DMS 273 (cell line): Measurements from ENCODE around the gene TFF3.

Experiments
- DNase-seq: peaks from one replicate; lab custom pipeline; 2025; ENCODE audit not compliant: unreplicated experiment; lab: John Stamatoyannopoulos, UW

TFF3 gene, protein sequence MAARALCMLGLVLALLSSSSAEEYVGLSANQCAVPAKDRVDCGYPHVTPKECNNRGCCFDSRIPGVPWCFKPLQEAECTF

DNA sequence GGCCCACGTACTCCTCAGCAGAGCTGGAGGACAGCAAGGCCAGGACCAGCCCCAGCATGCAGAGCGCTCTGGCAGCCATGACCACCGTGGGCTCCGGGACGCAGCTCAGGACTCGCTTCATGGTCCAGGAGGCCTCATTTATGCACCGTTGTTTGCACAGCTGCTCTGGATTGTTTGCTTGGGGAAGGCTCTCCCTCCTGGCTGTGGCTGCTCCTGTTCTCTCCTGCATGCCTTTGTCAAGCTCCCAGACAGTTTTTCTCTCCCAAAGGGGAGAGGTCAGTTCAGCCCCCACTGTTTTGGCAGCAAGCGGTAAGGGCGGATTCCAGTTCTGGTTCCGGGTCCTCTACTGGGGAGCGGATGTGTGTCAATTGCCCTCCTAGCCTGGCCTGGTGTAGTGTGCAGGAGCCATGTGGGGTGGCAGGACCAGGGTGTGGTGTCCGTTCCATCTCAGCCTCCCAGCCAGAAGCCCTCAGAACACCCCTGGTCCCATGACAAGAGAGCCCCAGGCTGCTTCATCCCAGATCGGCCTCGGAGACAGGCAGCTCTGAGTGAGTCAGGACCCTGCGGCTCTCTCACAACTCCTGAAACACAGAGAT lies at the start of gene TFF3:
Gene TFF3, minus strand, starts transcription at position 114 of the 596 bp plus-strand sequence. Its CDS starts 35 bp downstream, at position 79.
- DNase-seq = peak; percentile 57

DNA sequence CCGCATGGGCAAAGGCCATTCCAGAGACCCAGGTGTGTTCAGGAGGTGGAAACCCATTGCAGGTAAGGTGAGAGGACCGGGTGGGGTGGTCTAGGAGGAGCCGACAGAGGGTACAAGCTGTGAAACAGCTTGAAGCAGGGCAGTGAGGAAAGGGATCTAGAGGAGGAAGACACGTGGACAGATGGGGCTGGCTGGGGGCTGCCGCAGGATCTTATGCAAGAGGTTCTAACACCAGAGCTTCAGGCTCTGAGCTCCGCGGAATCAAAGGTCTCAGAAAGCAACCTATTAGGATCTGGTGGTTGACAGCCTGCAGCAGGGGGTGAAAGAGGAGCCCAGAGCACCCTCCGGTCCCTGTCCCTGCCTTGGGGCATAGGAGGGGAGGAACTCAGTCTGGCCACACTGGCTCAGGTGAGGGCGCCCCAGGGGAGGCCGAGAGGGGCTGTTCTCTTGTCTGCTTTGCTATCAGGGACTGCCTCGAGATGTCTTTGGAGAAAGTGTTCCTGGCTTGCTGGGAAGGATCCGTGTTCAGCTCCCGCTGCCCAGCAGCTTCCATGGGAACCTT lies 49.2 kb upstream of the TFF3 start:
- DNase-seq = peak; percentile 23

DNA sequence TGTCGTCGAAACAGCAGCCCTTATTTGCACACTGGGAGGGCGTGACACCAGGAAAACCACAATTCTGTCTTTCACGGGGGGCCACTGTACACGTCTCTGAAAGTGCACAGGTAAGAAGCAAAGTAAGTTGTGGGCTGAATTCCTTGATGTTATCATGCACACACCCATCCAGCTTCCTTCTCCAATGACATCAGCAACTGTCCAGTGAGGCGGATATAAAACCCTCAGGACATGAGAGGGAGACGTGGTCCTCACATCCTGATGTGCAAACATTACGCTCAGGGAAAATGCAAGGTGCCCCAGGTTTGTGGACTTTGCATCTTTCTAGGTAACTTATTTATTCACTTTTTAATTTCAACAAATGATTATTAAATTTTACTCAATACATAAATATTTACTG lies 48.1 kb upstream of the TFF3 start:
- DNase-seq = no peak

DNA sequence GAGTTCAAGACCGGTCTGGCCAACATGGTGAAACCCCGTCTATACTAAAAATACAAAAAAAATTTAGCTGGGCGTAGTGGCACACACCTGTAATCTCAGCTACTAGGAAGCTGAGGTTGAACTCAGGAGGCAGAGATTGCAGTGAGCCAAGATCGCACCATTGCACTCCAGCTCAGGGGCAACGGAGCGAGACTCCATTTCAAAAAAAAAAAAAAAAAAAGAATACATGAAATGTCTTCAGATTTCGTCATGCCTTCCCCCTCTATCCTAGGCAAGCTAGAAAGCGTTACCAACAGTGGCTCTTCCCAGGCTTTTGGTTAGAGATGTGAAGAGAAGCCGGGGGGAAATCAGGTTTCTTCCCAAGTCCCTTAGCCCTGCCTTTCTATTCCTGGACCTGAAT lies 47.5 kb upstream of the TFF3 start:
- DNase-seq = no peak

DNA sequence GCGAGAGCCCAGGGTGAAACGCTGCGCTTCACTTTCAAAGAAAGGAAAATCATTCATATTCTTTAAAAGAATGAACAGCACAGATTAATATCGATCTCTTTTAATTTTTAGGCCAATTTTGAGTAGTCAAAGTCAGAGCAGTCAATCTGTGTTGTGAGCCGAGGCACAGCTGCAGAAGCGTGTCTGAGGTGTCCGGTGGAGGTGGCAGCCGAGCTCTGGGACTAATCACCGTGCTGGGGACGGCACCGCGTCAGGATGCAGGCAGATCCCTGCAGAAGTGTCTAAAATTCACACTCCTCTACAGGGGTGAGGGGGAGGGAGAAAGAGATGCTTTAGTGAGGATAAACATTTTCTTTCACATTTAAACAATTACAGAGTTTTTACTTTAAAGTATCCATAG lies 47.0 kb upstream of the TFF3 start:
- DNase-seq = no peak

DNA sequence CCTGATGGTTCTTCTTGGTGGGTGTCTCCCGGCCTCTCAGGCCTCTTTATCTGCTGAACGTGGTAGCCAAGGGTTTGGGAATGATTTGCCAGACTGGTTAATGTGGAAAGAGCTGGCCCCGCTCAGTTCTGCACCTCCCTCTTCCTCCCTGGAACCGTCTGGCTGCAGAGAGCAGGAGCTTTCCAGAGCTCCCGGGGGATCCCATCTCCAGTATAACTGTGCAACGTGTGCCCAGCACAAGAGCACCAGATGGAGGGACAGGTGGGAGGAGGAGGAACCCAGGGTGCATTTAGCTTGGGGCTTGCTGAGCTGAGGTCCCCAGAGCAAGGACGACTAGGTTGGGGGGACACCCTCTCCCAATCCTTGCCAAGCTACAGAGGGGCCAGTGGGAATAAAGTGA lies 46.1 kb upstream of the TFF3 start:
- DNase-seq = peak; percentile 92

DNA sequence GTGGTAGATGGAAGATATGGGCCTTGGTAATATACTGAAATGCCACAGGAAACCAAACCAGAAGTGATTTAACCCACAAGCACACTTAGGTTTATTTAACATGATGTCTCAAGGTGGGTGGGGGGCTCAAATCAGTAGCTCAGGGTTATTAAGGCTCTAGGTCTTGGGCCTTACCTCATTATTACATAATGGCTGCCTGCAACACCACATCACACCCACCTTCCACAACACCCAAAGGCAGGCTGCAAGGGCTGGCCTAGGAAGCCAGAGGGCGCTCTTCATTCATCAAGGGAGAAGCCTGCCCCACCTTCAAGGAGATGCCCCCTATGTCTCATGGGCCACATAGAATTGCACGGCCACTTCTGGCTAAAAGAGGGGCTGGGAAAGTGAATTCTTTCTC lies 45.1 kb upstream of the TFF3 start:
- DNase-seq = peak; percentile 38

- DNase-seq = no peak
Observed at GRCh38 chr21:42358937-42359336, 43.7 kb upstream of the TFF3 start.

- no peak for DNase-seq
Observed at GRCh38 chr21:42358261-42358660, 43.1 kb upstream of the TFF3 start.

GRCh38 chr21:42357307-42357706 lies 42.1 kb upstream of the TFF3 start:
- DNase-seq = no peak

GRCh38 chr21:42356650-42357049 lies 41.4 kb upstream of the TFF3 start:
- DNase-seq = no peak

GRCh38 chr21:42356046-42356445 lies 40.8 kb upstream of the TFF3 start:
- no peak for DNase-seq

DNA sequence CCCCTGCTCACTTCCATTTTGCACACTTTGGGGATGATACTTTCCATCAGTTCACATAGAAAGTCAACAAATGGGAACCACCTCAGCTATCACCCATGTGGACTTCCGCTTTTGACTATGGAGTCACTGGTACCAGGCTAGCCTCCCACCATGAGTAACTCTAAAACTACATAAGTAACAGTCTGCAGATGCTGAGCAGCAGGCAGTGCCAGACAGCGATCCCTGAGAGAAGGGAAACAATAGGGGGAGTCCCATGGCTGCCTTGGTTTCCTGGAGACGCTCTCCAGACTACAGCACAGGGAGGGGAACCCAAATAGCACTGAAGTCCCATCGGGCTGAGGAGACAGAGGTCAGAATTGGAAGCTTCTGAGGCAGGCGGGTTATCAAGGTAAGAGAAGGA lies 38.4 kb upstream of the TFF3 start:
- no peak for DNase-seq

- DNase-seq = no peak
Observed at GRCh38 chr21:42352441-42353095, 37.4 kb upstream of the TFF3 start.

DNA sequence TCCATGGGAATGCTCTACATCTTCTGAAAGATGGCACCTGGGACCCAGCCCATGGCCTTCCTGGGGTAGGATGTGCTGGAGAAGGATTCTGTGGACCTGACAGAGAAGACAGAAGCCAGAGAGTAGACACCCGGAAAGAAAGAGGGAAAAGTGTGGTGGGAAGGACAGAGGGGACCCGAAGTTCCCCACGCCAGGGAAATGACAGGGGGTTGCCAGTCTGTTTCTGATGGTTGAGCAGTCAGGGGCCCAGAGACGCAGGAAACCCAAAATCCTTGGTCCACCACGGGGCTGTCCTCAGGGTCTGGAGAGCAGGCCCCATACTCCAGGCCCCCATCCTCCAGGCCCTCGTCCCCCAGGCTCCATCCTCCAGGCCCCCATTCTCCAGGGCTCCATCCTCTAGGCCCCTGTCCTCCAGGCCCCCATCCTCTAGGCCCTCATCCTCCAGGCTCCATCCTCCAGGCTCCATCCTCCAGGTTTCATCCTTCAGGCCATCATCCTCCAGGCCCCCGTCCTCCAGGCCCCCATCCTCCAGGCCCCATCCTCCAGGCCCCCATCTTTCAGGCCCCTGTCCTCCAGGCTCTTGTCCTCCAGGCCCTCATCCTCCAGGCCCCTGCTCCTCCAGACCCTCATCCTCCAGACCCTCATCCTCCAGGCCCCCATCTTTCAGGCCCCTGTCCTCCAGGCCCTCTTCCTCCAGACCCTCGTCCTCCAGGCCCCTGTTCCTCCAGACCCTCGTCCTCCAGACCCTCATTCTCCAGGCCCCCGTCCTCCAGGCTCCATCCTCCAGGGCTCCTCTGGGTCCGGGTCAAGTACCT lies 36.6 kb upstream of the TFF3 start:
- DNase-seq = no peak

- no peak for DNase-seq
Observed at GRCh38 chr21:42350927-42351426, 35.8 kb upstream of the TFF3 start, which contains the start of gene TFF2. Gene TFF2, minus strand, starts transcription at chr21:42350994. Its CDS starts 37 bp downstream, at chr21:42350957.

GRCh38 chr21:42350318-42350910 lies 35.2 kb upstream of the TFF3 start:
- DNase-seq = peak; percentile 18

DNA sequence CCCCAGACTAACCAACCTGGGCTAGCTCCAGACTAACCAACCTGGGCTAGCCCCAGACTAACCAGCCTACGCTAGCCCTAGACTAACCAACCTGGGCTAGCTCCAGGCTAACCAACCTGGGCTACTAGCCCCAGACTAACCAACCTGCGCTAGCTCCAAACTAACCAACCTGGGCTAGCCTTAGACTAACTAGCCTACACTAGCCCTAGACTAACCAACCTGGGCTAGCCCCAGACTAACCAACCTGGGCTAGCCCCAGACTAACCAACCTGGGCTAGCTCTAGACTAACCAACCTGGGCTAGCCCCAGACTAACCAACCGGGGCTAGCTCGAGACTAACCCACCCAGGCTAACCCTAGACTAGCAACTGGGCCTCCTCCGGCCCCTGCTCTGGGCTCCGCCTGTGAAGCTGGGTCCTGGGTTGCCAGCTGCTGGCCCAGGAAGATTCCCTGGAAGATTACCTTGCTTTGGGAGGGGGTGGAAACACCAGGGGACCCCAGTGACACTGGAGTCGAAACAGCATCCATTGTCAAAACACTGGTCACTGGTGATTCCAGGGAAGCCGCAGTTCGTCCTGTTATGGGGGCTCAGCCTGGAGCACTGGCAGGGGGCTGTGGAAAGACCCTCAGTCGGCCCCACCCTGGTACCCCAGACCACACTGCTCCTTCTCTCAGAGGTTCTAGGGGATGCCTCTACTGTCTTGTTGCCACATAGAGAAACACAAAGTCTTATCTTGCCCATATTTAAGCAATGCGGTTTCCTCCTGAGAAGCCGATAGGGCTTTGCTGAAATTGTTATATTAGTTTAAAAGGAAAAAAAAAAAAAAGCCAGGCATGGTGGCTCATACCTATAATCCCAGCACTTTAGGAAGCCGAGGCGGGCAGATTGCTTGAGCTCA lies 34.5 kb upstream of the TFF3 start:
- DNase-seq = no peak

- DNase-seq = no peak
Observed at GRCh38 chr21:42348762-42349161, 33.6 kb upstream of the TFF3 start.
